Erythroblast (primary cell): ENCODE data around the gene NIPA2.

Source experiments
- GATA1 ChIP-seq: IDR thresholded peaks from 2 replicates; pipeline ENCODE4 v1.6.1; 2011; ENCODE audit warnings: low read depth, mild to moderate bottlenecking, control low read depth, low read length, moderate library complexity
- POLR2A ChIP-seq: IDR thresholded peaks from 2 replicates; pipeline ENCODE4 v1.6.1; 2011; ENCODE audit warnings: mild to moderate bottlenecking, low read length

- no peak for TF ChIP-seq POLR2A
- TF ChIP-seq GATA1, result no peak
These were observed 72.8 kb downstream of the NIPA2 start for GRCh38 chr15:22911306-22911705.
